Lower leg skin (tissue), 4 donors: Measurements from ENCODE around the gene DIRAS1. TPM values are rescaled to one million over a fixed set of nuclear protein-coding genes. Genes with fewer than 3 reads are reported as not detected.

Source experiments
- DNase-seq, 2 donors: peaks; one replicate each; pipeline ENCODE4 v3.0.0-alpha.2; 2019; ENCODE audit warnings: low spot score in 2 of 2
- H3K4me3 ChIP-seq: fragments of 200-600 bp; sonication (generic); 2 replicates; pipeline ENCODE4 v1.5.1; 2017; ENCODE audit warnings: mild to moderate bottlenecking, low read depth; ENCODE audit not compliant: poor library complexity, severe bottlenecking
- CTCF ChIP-seq, 3 donors: fragments of 450-650 bp; IDR thresholded peaks; one replicate each; pipeline ENCODE4 v1.5.1; 2016; ENCODE audit warnings: antibody characterized with exemption in 3 of 3, mild to moderate bottlenecking in 3 of 3, moderate library complexity in 2 of 3
- POLR2A ChIP-seq, 2 donors: fragments of 450-650 bp; IDR thresholded peaks; one replicate each; pipeline ENCODE4 v1.6.1; 2016 to 2017; ENCODE audit warnings: antibody characterized with exemption in 2 of 2, mild to moderate bottlenecking in 1 of 2, moderate library complexity in 1 of 2
- WGBS, 2 donors: methylation state at CpG; one replicate each; pipeline ENCODE4 v1.1.5; 2018; 5-methylcytosine and 5-hydroxymethylcytosine counted together
- intact Hi-C: fragments of 100-400 bp; cut with DNase I; formaldehyde crosslinking; loops from one replicate; pipeline ENCODE4 v1.15.0; 2023; ENCODE audit warnings: low total_unique reads
- total RNA-seq, 4 donors: library from RNA; depleted of rRNA; stranded (reverse); fragments of >200 nt; gene quantifications; one replicate each; pipeline ENCODE4 v1.1.0, GENCODE V29; 2016

The DIRAS1 gene
- total RNA-seq, 4 donors from 2014 or later: 0.46 to 6.1 (median 3.4) TPM

GRCh38 chr19:2740314-2740656 is 19.1 kb upstream of the DIRAS1 start:
- intact Hi-C loops: no loop called here
- WGBS, 2 donors: 44 to 46% methylated on average over 13 of the region's 13 CpGs
- DNase-seq: no peak
- H3K4me3 ChIP-seq: no peak overlapping the region
- TF ChIP-seq CTCF (IDR thresholded peaks at IDR 0.05): no peak
- no peak for TF ChIP-seq POLR2A (IDR thresholded peaks at IDR 0.05)

- intact Hi-C loops: no loop called here
Observed at GRCh38 chr19:2739602-2740313, 18.6 kb upstream of the DIRAS1 start, which contains the start of gene SLC39A3. Gene SLC39A3, minus strand, starts transcription at chr19:2740017. Its CDS starts 2,760 bp downstream, at chr19:2737257.

GRCh38 chr19:2736550-2737190 is 15.5 kb upstream of the DIRAS1 start:
- no peak for TF ChIP-seq CTCF (IDR thresholded peaks at IDR 0.05)
- TF ChIP-seq POLR2A (IDR thresholded peaks at IDR 0.05): no peak
- no peak overlapping the region for H3K4me3 ChIP-seq
- WGBS, 2 donors: 94 to 97% methylated on average over 15 of the region's 15 CpGs
- intact Hi-C loops: no loop called here
- DNase-seq: no peak

More at GRCh38 chr19:2739602-2740313, 18.6 kb upstream of the DIRAS1 start, which contains the start of gene SLC39A3:
- WGBS, 2 donors: 0 to 1% methylated on average over 28 to 64 of the region's 64 CpGs
- peak within 1 kb of the TSS; percentile 62 for H3K4me3 ChIP-seq
- TF ChIP-seq CTCF (IDR thresholded peaks at IDR 0.05) (peak in 1 of 3 donors; percentile 29), POLR2A (IDR thresholded peaks at IDR 0.05) (no peak)
- peak; percentile 97 to 99 for DNase-seq

- no peak for DNase-seq
- WGBS, 2 donors: 95 to 97% methylated on average over 12 of the region's 12 CpGs
- no peak overlapping the region for H3K4me3 ChIP-seq
- no peak for TF ChIP-seq CTCF (IDR thresholded peaks at IDR 0.05)
- no peak for TF ChIP-seq POLR2A (IDR thresholded peaks at IDR 0.05)
- intact Hi-C loops: no loop called here
Observed at GRCh38 chr19:2735374-2735773, 14.2 kb upstream of the DIRAS1 start.

GRCh38 chr19:2734589-2735288 is 13.6 kb upstream of the DIRAS1 start:
- no peak overlapping the region for H3K4me3 ChIP-seq
- DNase-seq: no peak
- 90% methylated on average over 21 to 24 of the region's 26 CpGs for WGBS, 2 donors
- intact Hi-C loops: no loop called here
- TF ChIP-seq POLR2A (IDR thresholded peaks at IDR 0.05) (no peak), CTCF (IDR thresholded peaks at IDR 0.05) (no peak)
